OCI-LY1 (cell line): Measurements from ENCODE around the gene SLC35D2.

Experiments used
- H2AFZ ChIP-seq: fragments of 200-600 bp; sonication (generic), shearing (Covaris generic); 2 replicates; pipeline ENCODE4 v1.6.0; 2014; ENCODE audit warnings: antibody characterized with exemption, mild to moderate bottlenecking, low read length
- H3F3A ChIP-seq: fragments of 200-600 bp; sonication (generic), shearing (Covaris generic); 2 replicates; pipeline ENCODE4 v1.6.0; 2014; ENCODE audit warnings: mild to moderate bottlenecking, antibody characterized with exemption, low read length, moderate library complexity; ENCODE audit not compliant: insufficient read depth
- H3K27ac ChIP-seq: fragments of 200-600 bp; sonication (generic); 2 replicates; pipeline ENCODE4 v1.5.1; 2014; ENCODE audit warnings: low read length, mixed run types, mild to moderate bottlenecking, low read depth; ENCODE audit not compliant: poor library complexity, severe bottlenecking
- H3K27me3 ChIP-seq: fragments of 200-600 bp; sonication (generic); 2 replicates; pipeline ENCODE4 v1.6.0; 2014; ENCODE audit warnings: antibody characterized with exemption, mild to moderate bottlenecking, low read length, moderate library complexity; ENCODE audit not compliant: insufficient read depth
- H3K36me3 ChIP-seq: fragments of 200-600 bp; sonication (generic); 2 replicates; pipeline ENCODE4 v1.6.1; 2014; ENCODE audit warnings: mild to moderate bottlenecking, antibody characterized with exemption, low read length, moderate library complexity, mixed read lengths; ENCODE audit not compliant: insufficient read depth
- H3K4me1 ChIP-seq: fragments of 200-600 bp; sonication (generic); 2 replicates; pipeline ENCODE4 v1.5.1; 2014; ENCODE audit warnings: mild to moderate bottlenecking, low read length, moderate library complexity; ENCODE audit not compliant: insufficient read depth, severe bottlenecking
- H3K4me2 ChIP-seq: fragments of 200-600 bp; sonication (generic), shearing (Covaris generic); 2 replicates; pipeline ENCODE4 v1.6.1; 2014; ENCODE audit warnings: low read length
- H3K4me3 ChIP-seq: fragments of 200-600 bp; sonication (generic); 2 replicates; pipeline ENCODE4 v1.5.1; 2014; ENCODE audit warnings: low read length, low read depth, mild to moderate bottlenecking, mixed read lengths; ENCODE audit not compliant: poor library complexity, severe bottlenecking
- H3K79me2 ChIP-seq: fragments of 200-600 bp; shearing (Covaris generic); 2 replicates; pipeline ENCODE4 v1.6.1; 2016; ENCODE audit warnings: mixed run types, low read length, mixed read lengths; ENCODE audit not compliant: insufficient read depth
- H3K9ac ChIP-seq: fragments of 200-600 bp; sonication (generic), shearing (Covaris generic); 2 replicates; pipeline ENCODE4 v1.6.1; 2014; ENCODE audit warnings: mild to moderate bottlenecking, low read length, mixed read lengths
- H3K9me2 ChIP-seq: fragments of 200-600 bp; sonication (generic), shearing (Covaris generic); 2 replicates; pipeline ENCODE4 v1.6.1; 2014; ENCODE audit warnings: low read depth, mild to moderate bottlenecking, low read length, mixed read lengths
- H3K9me3 ChIP-seq: fragments of 200-600 bp; shearing (Covaris generic); 2 replicates; pipeline ENCODE4 v1.6.1; 2014; ENCODE audit warnings: low read length, mixed read lengths
- H4K20me1 ChIP-seq: fragments of 200-600 bp; sonication (generic), shearing (Covaris generic); 2 replicates; pipeline ENCODE4 v1.6.0; 2016; ENCODE audit warnings: mild to moderate bottlenecking, low read length; ENCODE audit not compliant: insufficient read depth
- EZH2 ChIP-seq: fragments of 200-600 bp; sonication (generic), shearing (Covaris generic); IDR thresholded peaks from 2 replicates; pipeline ENCODE4 v1.8.0; 2017; ENCODE audit warnings: borderline replicate concordance, mixed run types, mild to moderate bottlenecking, antibody characterized with exemption, low read length, moderate library complexity, mixed read lengths
- TF ChIP-seq, protein P1 (sequence below): fragments of 200-600 bp; sonication (generic), shearing (Covaris generic); IDR thresholded peaks from 2 replicates; pipeline ENCODE4 v1.5.1; 2017; ENCODE audit warnings: mild to moderate bottlenecking, antibody characterized with exemption, low read length, moderate library complexity, mixed read lengths

SLC35D2 gene

DNA sequence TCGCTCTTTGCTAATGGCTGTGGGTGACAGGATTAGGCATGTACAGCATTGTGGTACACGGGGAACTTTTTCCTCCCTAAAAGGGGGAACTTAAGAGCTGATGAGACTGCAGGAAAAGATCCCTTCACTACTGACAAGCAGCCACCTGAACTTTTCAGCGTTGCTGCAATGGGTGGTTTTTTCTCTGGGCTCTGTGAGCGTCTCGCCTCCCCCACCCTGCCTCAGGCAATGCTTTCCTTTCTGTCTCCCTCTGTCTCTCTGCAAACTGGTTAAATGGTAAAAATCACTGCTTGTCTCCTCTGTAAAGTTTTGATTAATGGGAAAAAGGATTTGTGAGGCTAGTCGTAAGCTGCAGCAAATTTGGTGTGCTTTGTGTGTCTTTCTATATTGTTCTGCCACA lies 101.9 kb downstream of the SLC35D2 start:
- Histone ChIP-seq H3F3A (no peaks in the 10 kb centered on the region), H2AFZ (no peak overlapping the region), H3K4me1 (no peaks in the 10 kb centered on the region), H3K9me2 (no peaks in the 10 kb centered on the region), H4K20me1 (no peaks in the 10 kb centered on the region), H3K4me3 (no peak overlapping the region), H3K27ac (no peak overlapping the region), H3K79me2 (no peaks in the 10 kb centered on the region), H3K36me3 (no peaks in the 10 kb centered on the region), H3K27me3 (no peaks in the 10 kb centered on the region), H3K4me2 (no peak overlapping the region), H3K9me3 (no peaks in the 10 kb centered on the region), H3K9ac (no peak overlapping the region)
- TF ChIP-seq, protein P1, sequence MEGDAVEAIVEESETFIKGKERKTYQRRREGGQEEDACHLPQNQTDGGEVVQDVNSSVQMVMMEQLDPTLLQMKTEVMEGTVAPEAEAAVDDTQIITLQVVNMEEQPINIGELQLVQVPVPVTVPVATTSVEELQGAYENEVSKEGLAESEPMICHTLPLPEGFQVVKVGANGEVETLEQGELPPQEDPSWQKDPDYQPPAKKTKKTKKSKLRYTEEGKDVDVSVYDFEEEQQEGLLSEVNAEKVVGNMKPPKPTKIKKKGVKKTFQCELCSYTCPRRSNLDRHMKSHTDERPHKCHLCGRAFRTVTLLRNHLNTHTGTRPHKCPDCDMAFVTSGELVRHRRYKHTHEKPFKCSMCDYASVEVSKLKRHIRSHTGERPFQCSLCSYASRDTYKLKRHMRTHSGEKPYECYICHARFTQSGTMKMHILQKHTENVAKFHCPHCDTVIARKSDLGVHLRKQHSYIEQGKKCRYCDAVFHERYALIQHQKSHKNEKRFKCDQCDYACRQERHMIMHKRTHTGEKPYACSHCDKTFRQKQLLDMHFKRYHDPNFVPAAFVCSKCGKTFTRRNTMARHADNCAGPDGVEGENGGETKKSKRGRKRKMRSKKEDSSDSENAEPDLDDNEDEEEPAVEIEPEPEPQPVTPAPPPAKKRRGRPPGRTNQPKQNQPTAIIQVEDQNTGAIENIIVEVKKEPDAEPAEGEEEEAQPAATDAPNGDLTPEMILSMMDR: no peak
- TF ChIP-seq EZH2: no peak

DNA sequence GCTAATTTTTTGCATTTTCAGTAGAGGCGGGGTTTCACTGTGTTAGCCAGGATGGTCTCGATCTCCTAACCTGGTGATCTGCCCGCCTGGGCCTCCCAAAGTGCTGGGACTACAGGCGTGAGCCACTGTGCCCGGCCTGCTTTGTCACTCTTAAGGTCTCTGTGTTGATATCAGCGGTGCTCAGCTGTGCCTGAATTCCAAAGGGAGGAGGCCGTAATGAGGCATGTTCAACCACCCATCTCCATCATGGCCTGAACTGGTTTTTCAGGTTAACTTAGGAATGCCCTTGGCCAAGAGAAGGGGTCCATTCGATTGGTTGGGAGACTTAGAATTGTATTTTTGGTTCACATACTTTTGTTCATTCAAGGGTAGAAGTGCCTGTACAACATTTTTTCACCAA lies 103.6 kb downstream of the SLC35D2 start:
- H3K4me2 ChIP-seq: no peak overlapping the region
- no peaks in the 10 kb centered on the region for H3K27me3 ChIP-seq
- no peaks in the 10 kb centered on the region for H3K9me2 ChIP-seq
- H3K36me3 ChIP-seq: no peaks in the 10 kb centered on the region
- H3K9me3 ChIP-seq: 0 out of 2 replicates have a peak, but pooled peaks cover under 1% of the 10 kb centered on the region
- no peak overlapping the region for H3K4me3 ChIP-seq
- no peaks in the 10 kb centered on the region for H3F3A ChIP-seq
- TF ChIP-seq, protein P1: no peak
- TF ChIP-seq EZH2: no peak
- no peaks in the 10 kb centered on the region for H4K20me1 ChIP-seq
- no peak overlapping the region for H2AFZ ChIP-seq
- no peak overlapping the region for H3K27ac ChIP-seq
- no peak overlapping the region for H3K9ac ChIP-seq
- no peaks in the 10 kb centered on the region for H3K4me1 ChIP-seq
- H3K79me2 ChIP-seq: no peaks in the 10 kb centered on the region

DNA sequence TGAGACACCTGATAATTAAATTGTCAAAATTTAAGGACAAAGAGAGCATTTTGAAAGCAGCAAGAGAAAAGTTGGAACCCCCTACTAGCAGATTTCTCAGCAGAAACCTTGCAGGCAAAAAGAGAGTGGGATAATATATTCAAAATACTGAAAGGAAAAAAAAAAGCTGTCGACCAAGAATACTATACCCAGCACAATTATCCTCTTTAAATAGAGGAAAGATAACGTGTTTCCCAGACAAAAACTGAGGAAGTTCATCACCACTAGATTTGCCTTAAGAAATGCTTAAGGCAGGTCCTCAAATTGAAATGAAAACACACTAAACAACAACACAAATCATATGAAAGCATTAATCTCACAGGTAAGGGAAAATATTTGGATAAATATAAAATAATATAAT lies 108.6 kb downstream of the SLC35D2 start:
- Histone ChIP-seq H3K79me2 (no peaks in the 10 kb centered on the region), H3K9me2 (no peaks in the 10 kb centered on the region), H3K4me3 (no peak overlapping the region), H4K20me1 (no peaks in the 10 kb centered on the region), H3K27me3 (no peaks in the 10 kb centered on the region), H3K36me3 (no peaks in the 10 kb centered on the region), H3K4me2 (no peak overlapping the region), H3F3A (no peaks in the 10 kb centered on the region), H3K9ac (no peak overlapping the region), H3K4me1 (no peaks in the 10 kb centered on the region), H2AFZ (no peak overlapping the region), H3K27ac (no peak overlapping the region), H3K9me3 (0 out of 2 replicates have a peak, but pooled peaks cover 3% of the 10 kb centered on the region)
- TF ChIP-seq EZH2: no peak
